ENCODE measurements around the gene CELF2.
A peak's percentile ranks its signal among the peaks of the same experiment; 100 is the strongest.

Gene CELF2

GRCh38 chr10:11313463-11313862, 295.8 kb downstream of the CELF2 start:
- TF ChIP-seq, protein P1, sequence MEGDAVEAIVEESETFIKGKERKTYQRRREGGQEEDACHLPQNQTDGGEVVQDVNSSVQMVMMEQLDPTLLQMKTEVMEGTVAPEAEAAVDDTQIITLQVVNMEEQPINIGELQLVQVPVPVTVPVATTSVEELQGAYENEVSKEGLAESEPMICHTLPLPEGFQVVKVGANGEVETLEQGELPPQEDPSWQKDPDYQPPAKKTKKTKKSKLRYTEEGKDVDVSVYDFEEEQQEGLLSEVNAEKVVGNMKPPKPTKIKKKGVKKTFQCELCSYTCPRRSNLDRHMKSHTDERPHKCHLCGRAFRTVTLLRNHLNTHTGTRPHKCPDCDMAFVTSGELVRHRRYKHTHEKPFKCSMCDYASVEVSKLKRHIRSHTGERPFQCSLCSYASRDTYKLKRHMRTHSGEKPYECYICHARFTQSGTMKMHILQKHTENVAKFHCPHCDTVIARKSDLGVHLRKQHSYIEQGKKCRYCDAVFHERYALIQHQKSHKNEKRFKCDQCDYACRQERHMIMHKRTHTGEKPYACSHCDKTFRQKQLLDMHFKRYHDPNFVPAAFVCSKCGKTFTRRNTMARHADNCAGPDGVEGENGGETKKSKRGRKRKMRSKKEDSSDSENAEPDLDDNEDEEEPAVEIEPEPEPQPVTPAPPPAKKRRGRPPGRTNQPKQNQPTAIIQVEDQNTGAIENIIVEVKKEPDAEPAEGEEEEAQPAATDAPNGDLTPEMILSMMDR (IDR thresholded peaks at IDR 0.05; ENCODE audit: low read length, missing control alignments) = no peak
- H3K4me3 ChIP-seq (replicated peaks; ENCODE audit: low read depth, low read length) = no peak overlapping the region
- DNase-seq (ENCODE audit: low read depth) = no peak

- H3K4me3 ChIP-seq (replicated peaks; ENCODE audit: low read depth, low read length) = no peak overlapping the region
- TF ChIP-seq, protein P1 (IDR thresholded peaks at IDR 0.05; ENCODE audit: low read length, missing control alignments) = no peak
- peak; percentile 9 for DNase-seq (ENCODE audit: low read depth)
Measured at GRCh38 chr10:11317936-11318670, 300.4 kb downstream of the CELF2 start.

DNA sequence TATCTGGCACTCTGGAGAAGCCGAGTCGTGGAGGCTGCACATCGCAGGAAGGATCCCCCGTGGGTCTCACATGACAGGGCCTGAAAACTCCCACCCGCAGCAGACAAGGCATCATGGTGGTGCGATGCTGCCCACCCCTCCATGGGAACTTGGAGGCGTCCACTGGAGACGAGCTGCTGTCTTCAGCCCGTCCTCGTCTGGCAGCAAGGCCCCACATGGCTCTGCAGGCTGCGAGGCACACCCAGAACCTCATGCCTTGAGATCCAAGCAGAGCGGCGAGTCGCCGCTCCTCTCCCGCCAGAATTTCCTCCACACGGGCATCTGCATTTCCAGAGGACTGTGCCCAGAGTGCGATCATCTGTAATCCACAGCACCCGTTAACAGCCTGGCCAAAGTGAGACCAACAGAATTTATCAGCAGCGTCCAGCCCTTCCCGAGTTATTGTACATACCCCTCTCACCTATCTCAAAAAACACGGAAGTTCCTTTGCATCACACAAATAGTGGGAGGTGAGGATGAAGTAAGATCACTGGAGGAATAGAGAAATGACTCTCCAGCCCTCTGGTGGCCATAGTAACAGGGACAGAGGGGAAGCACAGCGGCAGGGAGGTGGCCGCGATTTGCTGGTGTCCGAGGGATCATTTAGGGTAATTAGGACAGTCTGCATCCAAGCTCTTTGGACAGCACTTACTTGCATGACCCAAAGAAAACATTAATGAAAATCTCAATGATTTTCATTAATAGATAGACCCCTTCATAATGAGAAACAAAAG, 301.3 kb downstream of the CELF2 start:
- DNase-seq (ENCODE audit: low read depth) = no peak
- H3K4me3 ChIP-seq (replicated peaks; ENCODE audit: low read depth, low read length) = no peak overlapping the region
- TF ChIP-seq, protein P1 (IDR thresholded peaks at IDR 0.05; ENCODE audit: low read length, missing control alignments) = no peak

DNA sequence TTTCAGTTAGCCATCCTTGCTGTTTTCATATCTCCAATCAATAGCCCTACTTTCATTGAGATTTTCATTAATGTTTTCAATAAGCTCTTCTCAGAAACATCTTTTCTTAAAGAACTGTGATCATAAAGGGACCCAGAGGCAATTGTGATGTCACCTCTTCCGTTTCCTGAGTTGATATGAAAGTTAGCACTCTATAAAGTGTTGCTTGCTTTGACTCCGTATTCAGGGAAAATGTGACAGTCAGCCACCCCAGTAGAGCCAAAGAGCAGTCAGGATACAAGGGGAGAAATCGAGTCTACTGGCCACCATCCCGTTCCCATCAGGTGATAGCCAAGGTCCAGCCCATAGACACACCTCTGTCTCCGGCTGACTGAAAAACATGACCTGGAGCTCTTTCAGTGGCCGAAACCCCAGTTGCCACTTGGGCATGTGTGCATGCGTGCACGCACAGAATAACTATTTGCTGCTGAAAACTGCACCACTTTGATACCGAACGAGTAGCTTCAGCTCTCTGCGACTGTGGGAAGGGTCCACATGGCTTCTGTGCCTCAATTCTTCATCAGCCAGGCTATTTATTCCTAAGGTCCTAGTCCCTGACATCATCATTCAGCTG, 302.4 kb downstream of the CELF2 start:
- DNase-seq (ENCODE audit: low read depth) = no peak
- TF ChIP-seq, protein P1 (IDR thresholded peaks at IDR 0.05; ENCODE audit: low read length, missing control alignments) = no peak

GRCh38 chr10:11320809-11321520, 303.3 kb downstream of the CELF2 start:
- no peak overlapping the region for H3K4me3 ChIP-seq (replicated peaks; ENCODE audit: low read depth, low read length)
- TF ChIP-seq, protein P1 (IDR thresholded peaks at IDR 0.05; ENCODE audit: low read length, missing control alignments) = no peak
- DNase-seq (ENCODE audit: low read depth) = no peak

More for the DNA sequence above, 302.4 kb downstream of the CELF2 start:
- no peak overlapping the region for H3K4me3 ChIP-seq (replicated peaks; ENCODE audit: low read depth, low read length)

DNA sequence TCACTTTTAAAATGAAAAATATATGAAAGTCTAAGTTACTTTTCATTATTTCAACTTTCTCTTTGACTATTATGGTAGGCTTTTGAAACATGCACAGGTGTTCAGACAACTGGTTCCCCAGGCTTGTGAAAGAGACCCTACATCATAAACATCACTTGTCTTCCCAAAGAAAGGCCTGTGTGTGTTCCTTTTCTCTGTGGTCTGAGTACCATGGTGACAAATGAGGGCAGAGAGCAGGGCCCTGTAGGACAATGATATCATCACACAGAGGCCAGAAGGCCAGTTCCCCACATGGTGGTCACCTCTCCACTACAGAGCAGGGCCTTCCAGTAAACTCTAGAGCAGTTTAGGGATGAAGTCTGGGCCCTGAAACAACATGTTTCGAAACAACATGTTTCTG, 305.0 kb downstream of the CELF2 start:
- no peak for DNase-seq (ENCODE audit: low read depth)
- TF ChIP-seq, protein P1 (IDR thresholded peaks at IDR 0.05; ENCODE audit: low read length, missing control alignments) = no peak
- H3K4me3 ChIP-seq (replicated peaks; ENCODE audit: low read depth, low read length) = no peak overlapping the region
